A549 (cell line): ENCODE data around the gene BLTP3B.
"Not testable (repeated sequence)": the region's sequence is repeated elsewhere in the genome, so short reads cannot be mapped to it uniquely, and the experiment has no call there.

Experiments used
- EP300 ChIP-seq, 2 experiments: fragments of >200 bp; sonication (Bioruptor Twin); formaldehyde crosslinking; IDR thresholded peaks; 2 replicates in 1 of 2; 3 replicates in 1 of 2; pipeline ENCODE4 v1.6.1; 2016 to 2017
- GATA3 ChIP-seq: IDR thresholded peaks from 2 replicates; pipeline ENCODE4 v1.6.1; 2012; ENCODE audit warnings: borderline replicate concordance
- MAZ ChIP-seq: fragments of 150-350 bp; IDR thresholded peaks from 2 replicates; pipeline ENCODE4 v1.6.1; 2014; ENCODE audit warnings: antibody characterized with exemption, low read depth, low read length, borderline replicate concordance
- POLR2A ChIP-seq: IDR thresholded peaks from 2 replicates; pipeline ENCODE4 v1.6.1; 2012; ENCODE audit warnings: mild to moderate bottlenecking, low read length
- RAD21 ChIP-seq, 2 experiments: fragments of >200 bp in 1 of 2; sonication (Bioruptor Twin) in 1 of 2; formaldehyde crosslinking in 1 of 2; IDR thresholded peaks in 1 of 2; conservative IDR thresholded peaks in 1 of 2; 2 replicates in 1 of 2; 3 replicates in 1 of 2; pipeline ENCODE4 v1.6.1; 2012 to 2018; ENCODE audit warnings: inconsistent platforms in 1 of 2
- RCOR1 ChIP-seq: fragments of 150-350 bp; IDR thresholded peaks from 2 replicates; pipeline ENCODE4 v1.6.1; 2014; ENCODE audit warnings: antibody characterized with exemption, low read length, low read depth
- REST ChIP-seq: fragments of 200-600 bp; sonication (generic); IDR thresholded peaks from 2 replicates; pipeline ENCODE4 v1.6.1; 2016; ENCODE audit warnings: antibody characterized with exemption, mild to moderate bottlenecking, moderate library complexity
- ZFP36 ChIP-seq: fragments of 450-650 bp; IDR thresholded peaks from 2 replicates; pipeline ENCODE4 v1.6.1; 2014; ENCODE audit warnings: borderline replicate concordance; ENCODE audit not compliant: partially characterized antibody
- TF ChIP-seq, protein P1 (sequence below): fragments of >200 bp; sonication (Bioruptor Twin); formaldehyde crosslinking; IDR thresholded peaks from 3 replicates; pipeline ENCODE4 v1.5.1; 2016
- TF ChIP-seq, protein P2 (sequence below): fragments of 150-350 bp; IDR thresholded peaks from 2 replicates; pipeline ENCODE4 v1.6.1; 2014; ENCODE audit warnings: low read depth, mild to moderate bottlenecking, low read length

DNA sequence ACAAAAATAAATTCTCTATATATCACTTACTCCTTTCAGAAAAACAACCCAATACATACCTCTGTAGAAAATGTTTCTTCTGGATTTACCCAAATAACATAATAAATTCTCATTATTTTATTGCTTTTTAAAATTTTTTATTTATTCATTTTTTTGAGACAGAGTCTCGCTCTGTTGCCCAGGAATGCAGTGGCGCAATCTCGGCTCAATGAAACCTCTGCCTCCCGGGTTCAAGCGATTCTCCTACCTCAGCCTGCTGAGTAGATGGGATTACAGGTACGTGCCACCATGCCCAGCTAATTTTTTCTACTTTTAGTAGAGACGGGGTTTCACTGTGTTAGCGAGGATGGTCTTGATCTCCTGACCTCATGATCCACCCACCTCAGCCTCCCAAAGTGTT, 33.8 kb upstream of the BLTP3B start:
- TF ChIP-seq, protein P1, sequence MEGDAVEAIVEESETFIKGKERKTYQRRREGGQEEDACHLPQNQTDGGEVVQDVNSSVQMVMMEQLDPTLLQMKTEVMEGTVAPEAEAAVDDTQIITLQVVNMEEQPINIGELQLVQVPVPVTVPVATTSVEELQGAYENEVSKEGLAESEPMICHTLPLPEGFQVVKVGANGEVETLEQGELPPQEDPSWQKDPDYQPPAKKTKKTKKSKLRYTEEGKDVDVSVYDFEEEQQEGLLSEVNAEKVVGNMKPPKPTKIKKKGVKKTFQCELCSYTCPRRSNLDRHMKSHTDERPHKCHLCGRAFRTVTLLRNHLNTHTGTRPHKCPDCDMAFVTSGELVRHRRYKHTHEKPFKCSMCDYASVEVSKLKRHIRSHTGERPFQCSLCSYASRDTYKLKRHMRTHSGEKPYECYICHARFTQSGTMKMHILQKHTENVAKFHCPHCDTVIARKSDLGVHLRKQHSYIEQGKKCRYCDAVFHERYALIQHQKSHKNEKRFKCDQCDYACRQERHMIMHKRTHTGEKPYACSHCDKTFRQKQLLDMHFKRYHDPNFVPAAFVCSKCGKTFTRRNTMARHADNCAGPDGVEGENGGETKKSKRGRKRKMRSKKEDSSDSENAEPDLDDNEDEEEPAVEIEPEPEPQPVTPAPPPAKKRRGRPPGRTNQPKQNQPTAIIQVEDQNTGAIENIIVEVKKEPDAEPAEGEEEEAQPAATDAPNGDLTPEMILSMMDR: not testable (repeated sequence)
- TF ChIP-seq ZFP36; POLR2A; RAD21 (conservative IDR thresholded peaks at IDR 0.05 in 1 of 2, IDR thresholded peaks at IDR 0.05 in 1 of 2); REST; RCOR1; MAZ; EP300 (IDR thresholded peaks at IDR 0.05); GATA3: not testable (repeated sequence)
- TF ChIP-seq, protein P2, sequence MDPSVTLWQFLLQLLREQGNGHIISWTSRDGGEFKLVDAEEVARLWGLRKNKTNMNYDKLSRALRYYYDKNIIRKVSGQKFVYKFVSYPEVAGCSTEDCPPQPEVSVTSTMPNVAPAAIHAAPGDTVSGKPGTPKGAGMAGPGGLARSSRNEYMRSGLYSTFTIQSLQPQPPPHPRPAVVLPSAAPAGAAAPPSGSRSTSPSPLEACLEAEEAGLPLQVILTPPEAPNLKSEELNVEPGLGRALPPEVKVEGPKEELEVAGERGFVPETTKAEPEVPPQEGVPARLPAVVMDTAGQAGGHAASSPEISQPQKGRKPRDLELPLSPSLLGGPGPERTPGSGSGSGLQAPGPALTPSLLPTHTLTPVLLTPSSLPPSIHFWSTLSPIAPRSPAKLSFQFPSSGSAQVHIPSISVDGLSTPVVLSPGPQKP: not testable (repeated sequence)
